Measurements from ENCODE around the gene MEF2A. TPM values are rescaled to one million over a fixed set of nuclear protein-coding genes. Genes with fewer than 3 reads are reported as not detected.

Gene MEF2A
- total and polyA plus RNA-seq, 9 of the 15 experiments (the other 6 are each of a cell fraction or from before 2014, with no cell fraction given), result 1.6 to 18.7 (median 8.7) TPM

- Histone ChIP-seq H3K9me1 (ENCODE audit: control insufficient read depth, insufficient read depth, low read length) (no peaks in the 10 kb centered on the region), H4K20me1 (replicated peaks; ENCODE audit: control insufficient read depth, insufficient read depth, low read length) (no peaks in the 10 kb centered on the region), H3K36me3 (ENCODE audit: control insufficient read depth, insufficient read depth, low read length) (no peaks in the 10 kb centered on the region), H3K27me3 (ENCODE audit: control insufficient read depth in 2 of 2, insufficient read depth in 2 of 2, low read length in 2 of 2) (peaks cover 0 to 15% of the 10 kb centered on the region in 2 experiments; a peak in 1 of 5 replicates), H3K4me3 (no peak overlapping the region), H3K79me2 (ENCODE audit: control insufficient read depth, insufficient read depth, low read length) (no peaks in the 10 kb centered on the region), H2AFZ (ENCODE audit: low read depth, low read length) (no peak overlapping the region), H3K9ac (ENCODE audit: insufficient read depth in 1 of 2, low read depth in 2 of 2, low read length in 2 of 2) (no peak overlapping the region), H3K4me1 (replicated peaks in 1 of 2; ENCODE audit: control insufficient read depth in 2 of 2, insufficient read depth in 2 of 2, low read length in 2 of 2) (peaks cover 0 to 19% of the 10 kb centered on the region in 2 experiments; a peak in 3 of 5 replicates), H3K9me3 (replicated peaks; ENCODE audit: control insufficient read depth, insufficient read depth, low read depth, low read length) (no peaks in the 10 kb centered on the region), H3K4me2 (ENCODE audit: insufficient read depth, low read length) (no peak overlapping the region), H3K27ac (ENCODE audit: extremely low read depth, low read depth, low read length) (no peak overlapping the region)
- 24% methylated on average over 6 of the region's 6 CpGs for WGBS (ENCODE audit: insufficient coverage, low coverage, missing lambda C conversion rate)
- FAIRE-seq, result no peak
- intact Hi-C loops (cut with micrococcal nuclease) (no loop called here), in situ Hi-C loops (cut with MboI) (loop anchor here (25.0 kb wide), 1 partner anchor 442 kb away; no protein-coding TSS in a partner anchor)
- CTCF ChIA-PET (ENCODE audit: low intra/inter-chr PET ratio), result interaction anchor here (1.9 kb wide), 1 partner anchor 456 kb away, joined by 6 read pairs; no protein-coding TSS in a partner anchor
- no TSS peak for BruUV-seq (replicated peaks)
- DNase-seq (ENCODE audit: extremely low read depth in 1 of 4, low spot score in 3 of 4), result no peak
- POLR2A ChIA-PET, result interaction anchor here (0.6 kb wide), 1 partner anchor 441 kb away, joined by 3 read pairs; no protein-coding TSS in a partner anchor
- ATAC-seq, result no peak
- TF ChIP-seq SMARCB1 (IDR thresholded peaks at IDR 0.05; ENCODE audit: insufficient read length, low read depth), result no peak
- TF ChIP-seq TOE1 (IDR thresholded peaks at IDR 0.05; ENCODE audit: borderline replicate concordance), result no peak
- no peak for TF ChIP-seq TOE1 (CRISPR knock-in tag; IDR thresholded peaks at IDR 0.05; ENCODE audit: borderline replicate concordance, low read depth)
- no peak for TF ChIP-seq ZNF398 (CRISPR knock-in tag; IDR thresholded peaks at IDR 0.05)
- no peak for TF ChIP-seq SNRNP70 (optimal IDR thresholded peaks at IDR 0.05; ENCODE audit: low read depth, low read length)
- TF ChIP-seq RBM17 (IDR thresholded peaks at IDR 0.05; ENCODE audit: borderline replicate concordance, low read depth, low read length), result no peak
- no peak for TF ChIP-seq STAT6 (CRISPR knock-in tag; IDR thresholded peaks at IDR 0.05)
- TF ChIP-seq BACH1 (tag; IDR thresholded peaks at IDR 0.05), result no peak
These were observed 163.1 kb downstream of the MEF2A start for GRCh38 chr15:99728916-99729315.

Data from K562 (cell line).